GM18499 (cell line): ENCODE measurements around the gene CCDC198.

Experiments
- ATAC-seq: cut with Tn5 transposase; IDR thresholded peaks from one replicate; pipeline ENCODE4 v1.9.1; 2021; ENCODE audit warnings: moderate number of reproducible peaks; ENCODE audit not compliant: insufficient read depth, unreplicated experiment

The CCDC198 gene

GRCh38 chr14:57470909-57471308 is 22.7 kb downstream of the CCDC198 start:
- ATAC-seq, result no peak

DNA sequence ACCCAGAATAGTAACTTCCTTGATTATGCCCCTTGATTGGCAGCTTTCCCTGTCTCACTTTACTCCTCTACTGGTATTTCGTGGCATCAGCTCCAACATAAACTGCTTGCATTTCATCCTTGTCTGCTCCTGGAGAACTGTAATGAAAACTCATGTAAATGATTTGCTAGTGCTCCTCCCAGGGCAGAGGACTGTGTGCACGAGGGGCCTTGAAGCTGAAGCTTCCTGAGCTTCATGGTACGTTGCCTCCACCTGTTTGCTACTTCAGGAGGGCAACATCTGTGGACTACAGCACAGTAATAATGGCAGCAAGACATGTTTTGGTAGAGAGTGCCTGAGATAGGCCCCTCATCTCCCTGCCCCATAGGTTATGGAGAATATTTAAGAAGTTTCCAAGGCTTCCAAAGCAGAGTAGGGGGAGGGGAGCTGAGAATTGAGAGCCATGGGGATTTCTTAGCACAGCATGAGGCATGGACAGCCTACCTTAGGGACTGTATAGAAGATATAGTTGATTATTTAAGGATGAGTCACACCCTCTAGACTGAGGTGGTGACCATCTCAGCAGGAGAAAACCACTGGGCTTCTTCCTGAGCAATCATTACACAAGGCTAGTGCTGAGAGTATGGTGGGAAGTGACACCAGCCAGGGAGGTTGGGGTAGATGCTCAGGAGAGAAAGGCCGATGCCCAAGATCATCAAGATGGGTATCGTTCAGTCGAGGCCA is 29.5 kb downstream of the CCDC198 start:
- ATAC-seq, result peak; percentile 50

DNA sequence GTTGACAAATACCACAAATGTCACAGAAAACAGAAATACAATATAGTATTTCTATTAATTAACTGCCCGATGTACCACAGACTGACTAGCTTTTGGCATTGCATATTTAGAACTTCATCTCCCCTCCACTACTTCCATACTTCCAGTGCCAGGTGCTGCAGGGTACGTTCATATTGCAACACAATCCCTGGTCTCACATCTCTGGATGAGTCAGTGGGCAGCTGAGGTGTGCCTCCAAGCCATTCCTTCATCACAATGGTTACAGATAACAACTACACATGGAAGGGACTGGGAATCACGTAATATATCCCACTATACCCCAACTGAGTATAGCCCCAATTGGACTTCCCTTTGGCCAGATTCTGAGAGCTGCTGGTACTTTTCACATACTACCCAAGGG is 31.1 kb downstream of the CCDC198 start:
- no peak for ATAC-seq

DNA sequence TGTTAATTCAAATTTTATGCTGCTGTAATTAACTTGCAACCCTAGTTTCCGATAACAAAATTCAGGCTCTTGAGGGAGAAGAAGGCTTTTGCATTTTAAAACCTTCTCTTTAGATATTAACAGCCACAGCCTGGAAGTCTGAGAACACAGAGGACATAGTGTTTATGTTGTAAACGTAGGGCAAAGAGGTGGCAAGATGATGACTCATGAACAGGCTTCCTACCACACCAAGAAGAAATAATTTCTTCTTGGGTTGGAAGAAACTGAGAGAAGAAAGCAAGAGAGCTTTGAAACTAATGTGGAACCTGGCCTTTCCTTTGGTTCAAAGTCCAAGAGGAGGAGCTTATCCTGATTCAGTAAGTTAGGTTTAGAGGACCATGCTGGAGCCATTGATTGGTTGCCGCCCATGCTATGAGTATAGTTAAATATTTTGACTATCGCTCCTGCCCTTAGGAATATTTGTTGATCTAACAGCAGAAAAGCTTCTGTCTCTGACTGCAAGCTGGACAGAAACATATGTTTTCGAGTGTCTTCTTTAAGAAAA is 31.8 kb downstream of the CCDC198 start:
- no peak for ATAC-seq

GRCh38 chr14:57435923-57436322 is 57.7 kb downstream of the CCDC198 start:
- ATAC-seq, result no peak

- ATAC-seq, result no peak
Measured at GRCh38 chr14:57420986-57421385, 72.7 kb downstream of the CCDC198 start.

- no peak for ATAC-seq
Measured at GRCh38 chr14:57420033-57420432, 73.6 kb downstream of the CCDC198 start.
